ENCODE data around the gene SIPA1L3.
"Not testable (repeated sequence)": the region's sequence is repeated elsewhere in the genome, so short reads cannot be mapped to it uniquely, and the experiment has no call there.

SIPA1L3 gene

GRCh38 chr19:37906869-37907734 is at the start of gene SIPA1L3:
TSS of gene SIPA1L3 (plus strand) at chr19:37907208. CDS start at chr19:38081566, 174,358 bp downstream.
- ChIA-PET CTCF (interaction anchor here (0.7 kb wide), 1 partner anchor 160 kb away, joined by 4 read pairs; no protein-coding TSS in a partner anchor), POLR2A (ENCODE audit: low non-redundant PET) (interaction anchor here (0.9 to 1.2 kb wide), 2 partner anchors 25 to 84 kb away, joined by 3 read pairs; no protein-coding TSS in a partner anchor)
- TF ChIP-seq CTCF (conservative IDR thresholded peaks at IDR 0.05; ENCODE audit: low read depth), result no peak
- DNase-seq (ENCODE audit: low spot score), result peak; percentile 89
- peak within 1 kb of the TSS; percentile 79 for H3K27ac ChIP-seq

- no peak for TF ChIP-seq CTCF (conservative IDR thresholded peaks at IDR 0.05; ENCODE audit: low read depth)
- no peak overlapping the region for H3K27ac ChIP-seq
- DNase-seq (ENCODE audit: low spot score), result no peak
- ChIA-PET POLR2A (ENCODE audit: low non-redundant PET) (no interaction called here), CTCF (no interaction called here)
Measured at GRCh38 chr19:37864501-37864900, 42.5 kb upstream of the SIPA1L3 start.

GRCh38 chr19:37865930-37866329 is 41.1 kb upstream of the SIPA1L3 start:
- POLR2A ChIA-PET (ENCODE audit: low non-redundant PET); CTCF ChIA-PET; DNase-seq (ENCODE audit: low spot score); H3K27ac ChIP-seq: not testable (repeated sequence)

GRCh38 chr19:37867831-37868230 is 39.2 kb upstream of the SIPA1L3 start:
- DNase-seq (ENCODE audit: low spot score), result peak; percentile 67
- ChIA-PET POLR2A (ENCODE audit: low non-redundant PET) (no interaction called here), CTCF (no interaction called here)
- no peak for TF ChIP-seq CTCF (conservative IDR thresholded peaks at IDR 0.05; ENCODE audit: low read depth)
- H3K27ac ChIP-seq, result no peak overlapping the region

GRCh38 chr19:37869766-37870340 is 37.2 kb upstream of the SIPA1L3 start:
- ChIA-PET CTCF (no interaction called here), POLR2A (ENCODE audit: low non-redundant PET) (interaction anchor here (0.6 kb wide), 1 partner anchor 119 kb away, joined by 5 read pairs; no protein-coding TSS in a partner anchor)
- no peak overlapping the region for H3K27ac ChIP-seq
- TF ChIP-seq CTCF (conservative IDR thresholded peaks at IDR 0.05; ENCODE audit: low read depth), result no peak
- no peak for DNase-seq (ENCODE audit: low spot score)

- ChIA-PET POLR2A (ENCODE audit: low non-redundant PET) (no interaction called here), CTCF (interaction anchor here (0.6 kb wide), 1 partner anchor 118 kb away, joined by 5 read pairs; no protein-coding TSS in a partner anchor)
- no peak overlapping the region for H3K27ac ChIP-seq
- DNase-seq (ENCODE audit: low spot score), result no peak
- TF ChIP-seq CTCF (conservative IDR thresholded peaks at IDR 0.05; ENCODE audit: low read depth), result no peak
Measured at GRCh38 chr19:37872383-37872782, 34.6 kb upstream of the SIPA1L3 start.

- no peak for TF ChIP-seq CTCF (conservative IDR thresholded peaks at IDR 0.05; ENCODE audit: low read depth)
- DNase-seq (ENCODE audit: low spot score), result no peak
Measured at GRCh38 chr19:37874784-37875183, 32.2 kb upstream of the SIPA1L3 start.

More at GRCh38 chr19:37874784-37875183, 32.2 kb upstream of the SIPA1L3 start:
- ChIA-PET CTCF (no interaction called here), POLR2A (ENCODE audit: low non-redundant PET) (no interaction called here)
- H3K27ac ChIP-seq, result no peak overlapping the region

All from RWPE1 (cell line).